ENCODE data around the gene FSD1L.
"Not testable (repeated sequence)": the region's sequence is repeated elsewhere in the genome, so short reads cannot be mapped to it uniquely, and the experiment has no call there.

Gene FSD1L

DNA sequence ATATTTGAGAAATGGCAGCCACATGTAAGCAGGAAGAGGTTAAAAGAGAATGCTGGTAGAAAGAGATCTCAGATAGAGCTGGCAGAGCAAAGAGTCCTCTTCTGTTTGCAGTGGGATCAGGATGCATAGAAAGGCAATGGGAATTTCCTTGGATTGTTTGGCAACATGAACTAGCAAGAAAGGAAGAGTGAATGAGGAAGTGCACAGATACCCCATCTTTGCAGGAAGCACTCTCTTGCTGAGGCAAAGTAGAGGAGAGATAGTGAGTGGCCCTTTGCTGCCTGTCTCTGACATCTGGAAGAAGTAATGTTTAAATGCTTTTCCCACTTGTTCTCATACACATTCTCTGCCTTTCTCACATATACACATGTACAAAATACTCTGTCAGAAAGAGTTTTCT lies 124.6 kb downstream of the FSD1L start:
- no peak overlapping the region for H2AFZ ChIP-seq (ENCODE audit: low read depth, low read length)
- no peaks in the 10 kb centered on the region for H3K4me1 ChIP-seq (ENCODE audit: insufficient read depth, low read length)
- no peak overlapping the region for H3K4me3 ChIP-seq (ENCODE audit: low read length)
- no peaks in the 10 kb centered on the region for H3K27me3 ChIP-seq (ENCODE audit: insufficient read depth, low read length)
- H3K36me3 ChIP-seq (ENCODE audit: insufficient read depth, low read length), result peaks cover 14% of the 10 kb centered on the region
- H3K9me3 ChIP-seq (ENCODE audit: low read length), result peaks cover 7% of the 10 kb centered on the region

DNA sequence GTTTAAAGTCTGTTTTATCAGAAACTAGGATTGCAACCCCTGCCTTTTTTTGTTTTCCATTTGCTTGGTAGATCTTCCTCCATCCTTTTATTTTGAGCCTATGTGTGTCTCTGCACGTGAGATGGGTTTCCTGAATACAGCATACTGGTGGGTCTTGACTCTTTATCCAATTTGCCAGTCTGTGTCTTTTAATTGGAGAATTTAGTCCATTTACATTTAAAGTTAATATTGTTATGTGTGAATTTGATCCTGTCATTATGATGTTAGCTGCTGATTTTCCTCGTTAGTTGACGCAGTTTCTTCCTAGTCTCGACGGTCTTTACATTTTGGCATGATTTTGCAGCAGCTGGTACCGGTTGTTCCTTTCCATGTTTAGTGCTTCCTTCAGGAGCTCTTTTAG lies 132.1 kb downstream of the FSD1L start:
- H3K4me1 ChIP-seq (ENCODE audit: insufficient read depth, low read length); H3K9me3 ChIP-seq (ENCODE audit: low read length); H3K4me3 ChIP-seq (ENCODE audit: low read length); H3K27me3 ChIP-seq (ENCODE audit: insufficient read depth, low read length); H2AFZ ChIP-seq (ENCODE audit: low read depth, low read length): not testable (repeated sequence)
- peaks cover 10% of the 10 kb centered on the region for H3K36me3 ChIP-seq (ENCODE audit: insufficient read depth, low read length)

DNA sequence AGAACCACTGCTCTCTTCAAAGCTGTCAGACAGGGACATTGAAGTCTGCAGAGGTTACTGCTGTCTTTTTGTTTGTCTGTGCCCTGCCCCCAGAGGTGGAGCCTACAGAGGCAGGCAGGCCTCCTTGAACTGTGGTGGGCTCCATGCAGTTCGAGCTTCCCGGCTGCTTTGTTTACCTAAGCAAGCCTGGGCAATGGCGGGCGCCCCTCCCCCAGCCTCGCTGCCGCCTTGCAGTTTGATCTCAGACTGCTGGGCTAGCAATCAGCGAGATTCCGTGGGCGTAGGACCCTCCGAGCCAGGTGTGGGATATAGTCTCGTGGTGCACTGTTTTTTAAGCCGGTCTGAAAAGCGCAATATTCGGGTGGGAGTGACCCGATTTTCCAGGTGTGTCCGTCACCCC lies 133.7 kb downstream of the FSD1L start:
- not testable (repeated sequence) for H3K27me3 ChIP-seq (ENCODE audit: insufficient read depth, low read length); H2AFZ ChIP-seq (ENCODE audit: low read depth, low read length); H3K4me3 ChIP-seq (ENCODE audit: low read length); H3K9me3 ChIP-seq (ENCODE audit: low read length); H3K4me1 ChIP-seq (ENCODE audit: insufficient read depth, low read length); H3K36me3 ChIP-seq (ENCODE audit: insufficient read depth, low read length)

DNA sequence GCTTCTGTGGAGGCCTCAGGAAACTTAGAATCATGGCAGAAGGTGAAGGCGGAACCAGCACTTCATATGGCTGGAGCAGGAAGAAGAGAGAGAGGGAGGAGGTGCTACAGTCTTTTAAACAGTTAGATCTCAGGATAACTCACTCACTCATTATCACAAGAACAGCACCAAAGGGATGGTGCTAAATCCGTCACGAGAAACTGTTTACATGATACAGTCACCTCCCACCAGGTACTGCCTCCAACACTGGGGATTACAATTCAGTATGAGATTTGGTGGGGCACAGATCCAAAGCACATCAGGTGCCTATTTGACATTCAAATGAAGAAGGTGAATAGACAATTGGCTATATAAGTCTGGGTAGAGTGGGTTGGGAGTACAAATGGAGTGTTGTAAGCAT lies 145.3 kb downstream of the FSD1L start:
- Histone ChIP-seq H3K9me3 (ENCODE audit: low read length) (peaks cover 16% of the 10 kb centered on the region), H3K36me3 (ENCODE audit: insufficient read depth, low read length) (peaks cover 11% of the 10 kb centered on the region), H2AFZ (ENCODE audit: low read depth, low read length) (no peak overlapping the region), H3K4me3 (ENCODE audit: low read length) (no peak overlapping the region), H3K27me3 (ENCODE audit: insufficient read depth, low read length) (no peaks in the 10 kb centered on the region), H3K4me1 (ENCODE audit: insufficient read depth, low read length) (no peaks in the 10 kb centered on the region)
